Measurements from ENCODE around the gene GRAP2. TPM values are rescaled to one million over a fixed set of nuclear protein-coding genes. Genes with fewer than 3 reads are reported as not detected.

Gene GRAP2
- total RNA-seq, result 10 to 100 TPM in 1 of 6 donors, 1 to 10 TPM in 5; 3.2 to 22.0 (median 7.2) TPM

DNA sequence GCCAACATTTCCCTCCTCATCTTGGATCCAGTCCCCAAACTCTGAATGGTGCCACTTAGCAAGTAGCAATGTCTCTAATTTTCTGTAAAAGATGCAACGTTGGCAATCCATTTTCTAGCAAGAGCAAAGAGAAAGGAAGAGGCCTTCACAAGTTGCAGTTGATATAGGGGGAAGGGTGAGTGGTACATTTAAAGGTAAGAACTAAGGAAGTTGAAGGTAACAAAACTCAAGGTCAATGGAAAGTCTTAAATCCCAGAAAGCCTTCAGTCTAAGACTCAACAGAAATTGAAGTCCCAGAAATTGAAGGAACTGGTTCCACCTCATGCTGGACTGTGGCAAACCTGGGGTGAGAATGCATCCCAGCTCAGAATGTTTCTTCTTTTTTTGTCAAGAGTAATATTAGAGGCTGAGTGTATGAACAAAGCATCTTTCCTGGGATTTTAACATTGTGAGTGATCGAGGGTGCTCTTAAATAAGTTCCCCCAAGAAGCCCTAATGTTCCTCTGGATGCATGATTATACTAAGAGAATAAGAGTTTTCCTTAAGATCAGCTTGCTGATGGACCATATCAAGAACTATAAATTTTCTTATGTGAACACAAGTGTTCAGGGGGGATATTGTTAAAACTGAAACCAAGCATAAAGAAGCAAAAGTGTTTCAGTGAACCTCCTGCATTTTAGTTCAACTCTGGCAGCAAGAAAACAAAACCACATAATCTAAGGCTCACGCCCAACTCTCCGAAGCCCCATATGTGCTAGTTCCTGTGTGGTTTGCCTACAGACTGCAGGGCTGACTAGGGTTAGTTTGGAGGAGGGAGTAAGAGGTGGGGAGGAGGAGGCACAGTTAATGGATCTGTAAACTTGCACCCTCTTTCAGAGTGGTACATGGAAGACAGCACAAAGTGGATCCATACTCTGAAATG lies at the start of gene GRAP2:
Gene GRAP2, plus strand, starts transcription at position 779 of the 922 bp plus-strand sequence. CDS start 46,023 bp downstream, outside the sequence.
- Histone ChIP-seq H3K27ac (peak within 1 kb of the TSS in 2 of 4 donors; percentile 13 to 38), H3K4me3 (peak within 1 kb of the TSS in 3 of 4 donors; percentile 0 to 33 (median 26)), H3K4me1 (peaks cover 0 to 8% (median 4%) of the 10 kb centered on the region in 4 donors), H3K36me3 (no peaks in the 10 kb centered on the region), H3K27me3 (no peaks in the 10 kb centered on the region), H3K9me3 (no peaks in the 10 kb centered on the region)
- WGBS, 2 donors, result 48 to 63% methylated on average over 4 of the region's 4 CpGs
- TF ChIP-seq POLR2AphosphoS5 (IDR thresholded peaks at IDR 0.05) (peak in 1 of 2 donors; percentile 31), POLR2A (IDR thresholded peaks at IDR 0.05) (peak in 1 of 4 donors; percentile 50), EP300 (IDR thresholded peaks at IDR 0.05) (no peak)
- TF ChIP-seq, protein P1, sequence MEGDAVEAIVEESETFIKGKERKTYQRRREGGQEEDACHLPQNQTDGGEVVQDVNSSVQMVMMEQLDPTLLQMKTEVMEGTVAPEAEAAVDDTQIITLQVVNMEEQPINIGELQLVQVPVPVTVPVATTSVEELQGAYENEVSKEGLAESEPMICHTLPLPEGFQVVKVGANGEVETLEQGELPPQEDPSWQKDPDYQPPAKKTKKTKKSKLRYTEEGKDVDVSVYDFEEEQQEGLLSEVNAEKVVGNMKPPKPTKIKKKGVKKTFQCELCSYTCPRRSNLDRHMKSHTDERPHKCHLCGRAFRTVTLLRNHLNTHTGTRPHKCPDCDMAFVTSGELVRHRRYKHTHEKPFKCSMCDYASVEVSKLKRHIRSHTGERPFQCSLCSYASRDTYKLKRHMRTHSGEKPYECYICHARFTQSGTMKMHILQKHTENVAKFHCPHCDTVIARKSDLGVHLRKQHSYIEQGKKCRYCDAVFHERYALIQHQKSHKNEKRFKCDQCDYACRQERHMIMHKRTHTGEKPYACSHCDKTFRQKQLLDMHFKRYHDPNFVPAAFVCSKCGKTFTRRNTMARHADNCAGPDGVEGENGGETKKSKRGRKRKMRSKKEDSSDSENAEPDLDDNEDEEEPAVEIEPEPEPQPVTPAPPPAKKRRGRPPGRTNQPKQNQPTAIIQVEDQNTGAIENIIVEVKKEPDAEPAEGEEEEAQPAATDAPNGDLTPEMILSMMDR (IDR thresholded peaks at IDR 0.05), result no peak
- ATAC-seq (ENCODE audit: low FRiP score in 2 of 2) (peak; percentile 14 to 53), DNase-seq (no peak)

DNA sequence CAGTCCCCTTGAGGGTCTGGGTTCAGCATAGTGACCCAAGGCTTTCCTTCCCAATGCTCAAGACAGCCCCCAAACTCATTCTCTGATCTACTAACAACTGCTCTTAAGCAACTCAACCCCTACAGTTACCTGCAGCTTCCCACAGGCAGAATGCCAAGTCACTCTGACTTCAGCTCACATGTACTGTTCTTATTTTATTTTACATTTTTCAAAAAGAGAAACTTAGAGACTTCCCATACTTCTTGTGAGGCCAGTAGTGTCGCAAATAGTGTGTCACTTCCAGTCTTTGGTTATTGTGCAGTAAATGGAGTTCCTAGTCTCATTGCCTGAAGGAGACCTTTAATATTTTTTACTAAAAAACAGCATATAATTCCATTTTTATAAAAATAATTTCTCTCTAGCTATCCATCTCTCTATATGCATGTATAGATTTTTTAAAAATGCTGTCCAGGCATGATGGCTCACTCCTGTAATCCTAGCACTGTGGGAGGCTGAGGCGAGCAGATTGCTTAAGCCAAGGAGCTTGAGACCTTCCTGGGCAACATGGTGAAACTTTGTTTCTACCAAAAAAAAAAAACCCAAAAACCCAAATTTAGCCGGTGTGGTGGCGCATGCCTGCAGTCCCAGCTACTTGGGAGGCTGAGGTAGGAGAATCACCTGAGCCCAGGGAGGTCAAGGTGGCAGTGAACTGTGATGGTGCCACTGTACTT lies 49.1 kb upstream of the GRAP2 start:
- no peaks in the 10 kb centered on the region for H3K27me3 ChIP-seq
- no peak for ATAC-seq (ENCODE audit: low FRiP score in 2 of 2)
- H3K4me1 ChIP-seq, result no peaks in the 10 kb centered on the region
- no peaks in the 10 kb centered on the region for H3K36me3 ChIP-seq
- no peak overlapping the region for H3K4me3 ChIP-seq
- H3K9me3 ChIP-seq, result no peaks in the 10 kb centered on the region
- WGBS, 2 donors, result 72 to 82% methylated on average over 4 of the region's 4 CpGs
- TF ChIP-seq, protein P1 (IDR thresholded peaks at IDR 0.05), result no peak
- TF ChIP-seq EP300 (IDR thresholded peaks at IDR 0.05) (no peak), POLR2A (IDR thresholded peaks at IDR 0.05) (no peak), POLR2AphosphoS5 (IDR thresholded peaks at IDR 0.05) (no peak)
- no peak overlapping the region for H3K27ac ChIP-seq
- no peak for DNase-seq

DNA sequence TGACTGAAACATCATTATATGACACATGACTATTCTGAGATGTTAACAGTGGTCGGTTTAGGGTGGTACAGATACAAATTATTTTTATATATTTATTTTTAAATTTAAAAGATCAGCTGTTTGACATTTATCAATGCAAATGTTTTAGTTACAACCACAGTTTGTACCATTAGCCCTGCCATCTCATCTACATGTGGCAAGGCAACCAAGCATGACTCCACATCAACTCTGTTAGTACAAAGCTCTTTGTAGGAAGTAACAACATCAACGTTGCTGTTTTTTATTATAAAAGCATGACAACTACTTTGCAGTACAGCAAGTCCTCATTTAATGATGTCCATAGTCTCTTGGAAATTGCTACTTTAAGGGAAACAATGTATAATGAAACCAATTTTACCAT lies 48.1 kb upstream of the GRAP2 start:
- ATAC-seq (ENCODE audit: low FRiP score in 2 of 2), result no peak

DNA sequence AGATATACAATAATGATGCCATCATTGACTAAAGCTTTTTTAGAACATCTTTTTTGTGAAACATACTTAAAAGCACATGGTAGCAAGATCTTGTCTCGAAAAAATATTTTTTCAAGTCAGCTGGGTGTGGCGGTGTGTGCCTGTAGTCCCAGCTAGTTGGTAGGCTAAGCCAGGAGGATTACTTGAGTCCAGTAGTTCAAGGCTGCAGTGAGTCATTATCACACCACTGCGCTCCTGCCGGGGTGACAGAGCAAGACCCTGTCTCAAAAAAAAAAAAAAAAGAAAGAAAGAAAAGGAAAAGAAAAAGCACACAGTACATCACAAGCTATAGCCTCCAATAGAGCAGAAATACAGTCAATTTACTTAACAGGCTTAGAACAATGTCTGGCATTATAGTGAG lies 44.3 kb upstream of the GRAP2 start:
- TF ChIP-seq POLR2AphosphoS5 (IDR thresholded peaks at IDR 0.05), result no peak
- no peak for TF ChIP-seq POLR2A (IDR thresholded peaks at IDR 0.05)
- TF ChIP-seq, protein P1 (IDR thresholded peaks at IDR 0.05), result no peak
- TF ChIP-seq EP300 (IDR thresholded peaks at IDR 0.05), result no peak
- Histone ChIP-seq H3K36me3 (no peaks in the 10 kb centered on the region), H3K4me3 (no peak overlapping the region), H3K4me1 (no peaks in the 10 kb centered on the region), H3K27ac (no peak overlapping the region), H3K27me3 (no peaks in the 10 kb centered on the region), H3K9me3 (no peaks in the 10 kb centered on the region)
- DNase-seq, result no peak
- WGBS, 2 donors, result 82 to 88% methylated on average over 4 of the region's 4 CpGs
- ATAC-seq (ENCODE audit: low FRiP score in 2 of 2), result no peak

More for the DNA sequence above, 48.1 kb upstream of the GRAP2 start:
- Histone ChIP-seq H3K9me3 (no peaks in the 10 kb centered on the region), H3K36me3 (no peaks in the 10 kb centered on the region), H3K4me3 (no peak overlapping the region), H3K27ac (no peak overlapping the region), H3K4me1 (no peaks in the 10 kb centered on the region), H3K27me3 (no peaks in the 10 kb centered on the region)
- 71 to 78% methylated on average over 2 of the region's 2 CpGs for WGBS, 2 donors
- no peak for DNase-seq
- no peak for TF ChIP-seq POLR2A (IDR thresholded peaks at IDR 0.05)
- no peak for TF ChIP-seq EP300 (IDR thresholded peaks at IDR 0.05)
- TF ChIP-seq POLR2AphosphoS5 (IDR thresholded peaks at IDR 0.05), result no peak
- TF ChIP-seq, protein P1 (IDR thresholded peaks at IDR 0.05), result no peak
